HepG2 (cell line): ENCODE data around the gene USP24. TPM values are rescaled to one million over a fixed set of nuclear protein-coding genes. Genes with fewer than 3 reads are reported as not detected.

Experiments used
- ATAC-seq: fragments of 200-7000 bp; cut with Tn5 transposase; 3 replicates; pipeline ENCODE4 v1.9.1; 2020; ENCODE audit warnings: mild to moderate bottlenecking, moderate library complexity
- BruUV-seq: library from RNA; stranded (reverse); fragments of 400-500 nt; replicated peaks from 2 replicates; lab custom pipeline; 2021; lab: Mats Ljungman, UMichigan
- CTCF ChIA-PET: fragments of 300-600 bp; formaldehyde crosslinking; extraction: SDS; loops from one replicate; lab custom pipeline; 2021; ENCODE audit warnings: low total read pairs, inconsistent platforms, low intra/inter-chr PET ratio; lab: Yijun Ruan, JAX
- POLR2A ChIA-PET: fragments of 350-600 bp; sonication (Branson Sonifier 250); formaldehyde crosslinking; loops from one replicate; lab custom pipeline; 2020; ENCODE audit warnings: antibody characterized with exemption, inconsistent platforms; lab: Yijun Ruan, JAX
- DNase-seq: peaks from one replicate; pipeline ENCODE4 v3.0.0-alpha.2; 2015; ENCODE audit warnings: low spot score
- FAIRE-seq: peaks from 3 replicates; lab custom pipeline; 2011; peaks lifted over from hg19 to GRCh38; lab: Jason Lieb, UNC
- H2AFZ ChIP-seq: one replicate; pipeline ENCODE4 v1.6.1; 2011; ENCODE audit warnings: low read length, inconsistent platforms
- H3K27ac ChIP-seq: fragments of 300-600 bp; 3 replicates; pipeline ENCODE4 v1.8.0; 2011; ENCODE audit warnings: mixed run types, mild to moderate bottlenecking, mixed read lengths, low read length, inconsistent platforms; ENCODE audit not compliant: insufficient read depth; ENCODE audit errors: extremely low read length
- H3K27me3 ChIP-seq, 2 experiments: fragments of 200-600 bp in 1 of 2; 2 replicates in 1 of 2; 3 replicates in 1 of 2; pipeline versions ENCODE4 v1.6.0 to v1.8.0; 2011; ENCODE audit warnings: low read length in 2 of 2, mild to moderate bottlenecking in 2 of 2, moderate library complexity in 2 of 2, inconsistent platforms in 1 of 2; ENCODE audit not compliant: insufficient read depth in 2 of 2, control insufficient read depth in 1 of 2
- H3K36me3 ChIP-seq, 2 experiments: fragments of 200-600 bp in 1 of 2; replicated peaks in 1 of 2; 2 replicates in 1 of 2; 3 replicates in 1 of 2; pipeline versions ENCODE4 v1.5.1 to v1.8.0; 2011; ENCODE audit warnings: low read length in 2 of 2, inconsistent platforms in 1 of 2; ENCODE audit not compliant: insufficient read depth in 2 of 2, control insufficient read depth in 1 of 2
- H3K4me1 ChIP-seq: 2 replicates; pipeline ENCODE4 v1.5.1; 2012; ENCODE audit warnings: low read length, inconsistent platforms; ENCODE audit not compliant: insufficient read depth
- H3K4me2 ChIP-seq: 2 replicates; pipeline ENCODE4 v1.6.0; 2011; ENCODE audit warnings: low read depth, low read length, inconsistent platforms
- H3K4me3 ChIP-seq, 3 experiments: fragments of 200-600 bp in 1 of 3; sonication (generic), shearing (Covaris generic) in 1 of 3; replicated peaks in 1 of 3; 2 replicates each; pipeline ENCODE4 v1.5.1; 2011 to 2016; ENCODE audit warnings: low read length in 3 of 3, inconsistent platforms in 2 of 3, low read depth in 2 of 3, mild to moderate bottlenecking in 2 of 3, control low read depth in 1 of 3, mixed read lengths in 1 of 3; ENCODE audit not compliant: insufficient read depth in 1 of 3
- H3K79me2 ChIP-seq: one replicate; pipeline ENCODE4 v1.6.1; 2011; ENCODE audit warnings: low read length, inconsistent platforms; ENCODE audit not compliant: insufficient read depth
- H3K9ac ChIP-seq: 2 replicates; pipeline ENCODE4 v1.6.0; 2011; ENCODE audit warnings: mild to moderate bottlenecking, low read depth, low read length, inconsistent platforms; ENCODE audit not compliant: insufficient read depth
- H3K9me3 ChIP-seq: 2 replicates; pipeline ENCODE4 v1.5.1; 2012; ENCODE audit warnings: mild to moderate bottlenecking, low read length
- H4K20me1 ChIP-seq: 2 replicates; pipeline ENCODE4 v1.6.0; 2011; ENCODE audit warnings: inconsistent platforms, mild to moderate bottlenecking, low read length, moderate library complexity; ENCODE audit not compliant: insufficient read depth
- ATF2 ChIP-seq: sonication (generic); formaldehyde crosslinking; IDR thresholded peaks from 2 replicates; pipeline ENCODE4 v1.4.0; 2020; ENCODE audit warnings: missing genetic modification reagents
- ATRX ChIP-seq: sonication (generic); formaldehyde crosslinking; IDR thresholded peaks from 2 replicates; pipeline ENCODE4 v1.4.0; 2020; ENCODE audit warnings: missing genetic modification reagents, borderline replicate concordance
- CREB1 ChIP-seq, 2 experiments: fragments of 450-650 bp in 1 of 2; IDR thresholded peaks; 2 replicates each; pipeline ENCODE4 v1.6.1; 2016 to 2017; ENCODE audit warnings: control low read depth in 1 of 2, mild to moderate bottlenecking in 1 of 2, missing compliant biosample characterization in 1 of 2, missing genetic modification characterization in 1 of 2
- HNF4G ChIP-seq, 2 experiments: sonication (generic) in 1 of 2; formaldehyde crosslinking in 1 of 2; IDR thresholded peaks; 2 replicates each; pipeline versions ENCODE4 v1.4.0 to v1.6.1; 2011 to 2020; ENCODE audit warnings: borderline replicate concordance in 2 of 2, low read depth in 2 of 2, mild to moderate bottlenecking in 2 of 2, low read length in 1 of 2, missing genetic modification reagents in 1 of 2, moderate library complexity in 1 of 2
- MAZ ChIP-seq, 2 experiments: sonication (generic) in 1 of 2; formaldehyde crosslinking in 1 of 2; IDR thresholded peaks; 2 replicates each; pipeline versions ENCODE4 v1.5.0 to v1.6.1; 2012 to 2020; ENCODE audit warnings: low read depth in 2 of 2, mild to moderate bottlenecking in 2 of 2, borderline replicate concordance in 1 of 2, improper control_type of control experiment in 1 of 2, low read length in 1 of 2, missing genetic modification reagents in 1 of 2, moderate library complexity in 1 of 2
- POLR2AphosphoS2 ChIP-seq: IDR thresholded peaks from 2 replicates; pipeline ENCODE4 v1.6.1; 2011; ENCODE audit warnings: low read depth, low read length, improper control_type of control experiment
- PPARG ChIP-seq: conservative IDR thresholded peaks from 2 replicates; pipeline ENCODE4 v1.6.1; 2016; ENCODE audit warnings: missing biosample characterization, missing genetic modification reagents
- RXRB ChIP-seq: IDR thresholded peaks from 2 replicates; pipeline ENCODE4 v1.6.1; 2016; ENCODE audit warnings: borderline replicate concordance, missing genetic modification reagents, missing compliant biosample characterization
- SP4 ChIP-seq: sonication (generic); formaldehyde crosslinking; IDR thresholded peaks from 2 replicates; pipeline ENCODE4 v1.8.1; 2023; ENCODE audit warnings: mild to moderate bottlenecking, missing genetic modification reagents
- TMF1 ChIP-seq: sonication (generic); formaldehyde crosslinking; IDR thresholded peaks from 2 replicates; pipeline ENCODE4 v1.8.1; 2022; ENCODE audit warnings: low read depth, missing genetic modification reagents
- ZNF550 ChIP-seq: sonication (generic); formaldehyde crosslinking; IDR thresholded peaks from 2 replicates; pipeline ENCODE4 v1.4.0; 2020; ENCODE audit warnings: mild to moderate bottlenecking, missing genetic modification reagents, borderline replicate concordance
- ZNF556 ChIP-seq: sonication (generic); formaldehyde crosslinking; IDR thresholded peaks from 2 replicates; pipeline ENCODE4 v1.4.0; 2020; ENCODE audit warnings: mild to moderate bottlenecking, missing genetic modification reagents, borderline replicate concordance
- ZNF644 ChIP-seq: IDR thresholded peaks from 2 replicates; pipeline ENCODE4 v1.6.1; 2016; ENCODE audit warnings: low read depth
- WGBS: methylation state at CpG from one replicate; pipeline ENCODE4 v1.1.6; 2017; ENCODE audit warnings: low lambda C conversion rate; 5-methylcytosine and 5-hydroxymethylcytosine counted together
- in situ Hi-C: cut with HindIII; loops from 2 replicates; pipeline ENCODE4 v1.10.0; 2017; ENCODE audit warnings: low pct_unique_long_range_greater_than_20kb; ENCODE audit not compliant: extremely low pct_ligation_motif_present
- intact Hi-C: fragments of 100-400 bp; cut with micrococcal nuclease; formaldehyde crosslinking; loops from one replicate; pipeline ENCODE4 v1.10.0; 2022; ENCODE audit not compliant: unreplicated experiment
- polyA plus RNA-seq, 8 experiments: library from polyadenylated mRNA; depleted of rRNA in 3 of 8; stranded (reverse) in 7 of 8; unstranded in 1 of 8; fragments of >200 nt; fragmentation: Illumina TruSeq in 4 of 8; extraction: Trizol in 4 of 8; gene quantifications; 2 replicates each; pipeline versions ENCODE4 v1.2.1 to v1.2.3, GENCODE V29; 2011 to 2016; ENCODE audit warnings: low read depth in 4 of 8, missing spikeins in 1 of 8, mixed read lengths in 1 of 8; ENCODE audit not compliant: insufficient read depth in 1 of 8
- total RNA-seq, 5 experiments: library from RNA; depleted of rRNA; stranded (reverse); fragments of >200 nt; fragmentation: Illumina TruSeq; extraction: Trizol; gene quantifications; 2 replicates each; pipeline ENCODE4 v1.2.3, GENCODE V29; 2016; ENCODE audit warnings: low read depth in 1 of 5
- TF ChIP-seq, protein P1 (sequence below): IDR thresholded peaks from 2 replicates; pipeline ENCODE4 v1.6.1; 2016; ENCODE audit warnings: control low read depth

USP24 gene
- total and polyA plus RNA-seq, 2 of the 13 experiments (the other 11 are each of a cell fraction or from before 2014, with no cell fraction given): 18.8 to 47.6 TPM

DNA sequence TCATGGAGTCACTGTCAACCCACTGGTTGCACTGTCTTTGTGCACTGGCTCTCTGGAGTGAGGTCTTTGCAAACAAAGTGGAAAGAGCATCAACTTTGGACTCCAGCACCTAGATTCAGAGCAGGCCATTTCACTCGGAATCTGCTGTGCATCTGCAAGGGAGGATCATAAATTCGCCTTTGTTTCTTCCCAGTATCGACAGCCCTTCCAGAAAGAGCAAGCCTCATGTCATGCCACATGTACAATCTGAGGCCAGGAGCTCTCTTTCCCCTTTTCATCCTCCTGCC lies 176.7 kb downstream of the USP24 start:
- H4K20me1 ChIP-seq: peaks cover 22% of the 10 kb centered on the region
- peaks cover 78% of the 10 kb centered on the region for H3K4me1 ChIP-seq
- no peak overlapping the region for H2AFZ ChIP-seq
- peak overlapping the region; percentile 82 for H3K27ac ChIP-seq
- peak overlapping the region in 2 of 3 experiments; percentile 69 to 87; a peak in 4 of 6 replicates for H3K4me3 ChIP-seq
- H3K79me2 ChIP-seq: peaks cover 44% of the 10 kb centered on the region
- peak overlapping the region; percentile 94 for H3K4me2 ChIP-seq
- ChIA-PET CTCF (no interaction called here), POLR2A (no interaction called here)
- intact Hi-C loops (no loop called here), in situ Hi-C loops (no loop called here)
- 11% methylated on average over 3 of the region's 3 CpGs for WGBS
- FAIRE-seq: peak; percentile 72
- no TSS peak for BruUV-seq
- DNase-seq: peak; percentile 34
- ATAC-seq: peak; percentile 55
- H3K9me3 ChIP-seq: no peaks in the 10 kb centered on the region
- H3K9ac ChIP-seq: peak overlapping the region; percentile 77
- peaks cover 0 to 6% of the 10 kb centered on the region in 2 experiments; a peak in 1 of 5 replicates for H3K27me3 ChIP-seq
- no peaks in the 10 kb centered on the region; a peak in 1 of 5 replicates for H3K36me3 ChIP-seq
- no peak for TF ChIP-seq ATRX (CRISPR knock-in tag)
- 0 out of 2 replicates have a peak, but pooled peaks have one; percentile 44 for TF ChIP-seq TMF1 (CRISPR knock-in tag)
- TF ChIP-seq RXRB (CRISPR knock-in tag): 0 out of 2 replicates have a peak, but pooled peaks have one; percentile 8
- 0 out of 2 replicates have a peak, but pooled peaks have one; percentile 10 for TF ChIP-seq SP4 (CRISPR knock-in tag)
- TF ChIP-seq MAZ (IDR thresholded peaks at IDR 0.05; ENCODE audit: borderline replicate concordance, low read depth, low read length): no peak
- 0 out of 2 replicates have a peak, but pooled peaks have one; percentile 13 for TF ChIP-seq MAZ (CRISPR knock-in tag; IDR thresholded peaks at IDR 0.05; ENCODE audit: low read depth)
- TF ChIP-seq ZNF644 (CRISPR knock-in tag): peak; percentile 87
- TF ChIP-seq, protein P1, sequence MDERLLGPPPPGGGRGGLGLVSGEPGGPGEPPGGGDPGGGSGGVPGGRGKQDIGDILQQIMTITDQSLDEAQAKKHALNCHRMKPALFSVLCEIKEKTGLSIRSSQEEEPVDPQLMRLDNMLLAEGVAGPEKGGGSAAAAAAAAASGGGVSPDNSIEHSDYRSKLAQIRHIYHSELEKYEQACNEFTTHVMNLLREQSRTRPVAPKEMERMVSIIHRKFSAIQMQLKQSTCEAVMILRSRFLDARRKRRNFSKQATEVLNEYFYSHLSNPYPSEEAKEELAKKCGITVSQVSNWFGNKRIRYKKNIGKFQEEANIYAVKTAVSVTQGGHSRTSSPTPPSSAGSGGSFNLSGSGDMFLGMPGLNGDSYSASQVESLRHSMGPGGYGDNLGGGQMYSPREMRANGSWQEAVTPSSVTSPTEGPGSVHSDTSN (CRISPR knock-in tag): no peak
- TF ChIP-seq HNF4G (IDR thresholded peaks at IDR 0.05; ENCODE audit: borderline replicate concordance, low read depth, low read length): peak; percentile 59
- TF ChIP-seq HNF4G (CRISPR knock-in tag; IDR thresholded peaks at IDR 0.05; ENCODE audit: borderline replicate concordance, low read depth): no peak
- TF ChIP-seq ZNF556 (CRISPR knock-in tag): no peak
- peak; percentile 21; the same call in 1 of the 2 replicates for TF ChIP-seq PPARG (CRISPR knock-in tag)
- TF ChIP-seq ZNF550 (CRISPR knock-in tag): no peak
- TF ChIP-seq POLR2AphosphoS2: no peak
- no peak for TF ChIP-seq ATF2 (CRISPR knock-in tag)
- TF ChIP-seq CREB1 (IDR thresholded peaks at IDR 0.05): no peak
- peak; percentile 23; the same call in 1 of the 2 replicates for TF ChIP-seq CREB1 (CRISPR knock-in tag; IDR thresholded peaks at IDR 0.05)
